Ishikawa (cell line): ENCODE data around the gene ZXDC.
A peak's percentile ranks its signal among the peaks of the same experiment; 100 is the strongest.

Experiments used
- CEBPB ChIP-seq: IDR thresholded peaks from 2 replicates; pipeline ENCODE4 v1.6.1; 2012
- CREB1 ChIP-seq: IDR thresholded peaks from 2 replicates; pipeline ENCODE4 v1.6.1; 2012; ENCODE audit warnings: low read depth
- EGR1 ChIP-seq: IDR thresholded peaks from 2 replicates; pipeline ENCODE4 v1.6.1; 2012
- EP300 ChIP-seq: IDR thresholded peaks from 2 replicates; pipeline ENCODE4 v1.6.1; 2012; ENCODE audit warnings: borderline replicate concordance
- FOXM1 ChIP-seq: IDR thresholded peaks from 2 replicates; pipeline ENCODE4 v1.6.1; 2012; ENCODE audit warnings: low read depth, borderline replicate concordance
- MAX ChIP-seq: IDR thresholded peaks from 2 replicates; pipeline ENCODE4 v1.6.1; 2012
- NFIC ChIP-seq: IDR thresholded peaks from 2 replicates; pipeline ENCODE4 v1.6.1; 2012
- RAD21 ChIP-seq: IDR thresholded peaks from 2 replicates; pipeline ENCODE4 v1.6.1; 2012; ENCODE audit warnings: low read depth
- REST ChIP-seq: IDR thresholded peaks from 2 replicates; pipeline ENCODE4 v1.6.1; 2012; ENCODE audit warnings: low read depth, mild to moderate bottlenecking
- TAF1 ChIP-seq: IDR thresholded peaks from 2 replicates; pipeline ENCODE4 v1.6.1; 2012; ENCODE audit warnings: low read depth, mild to moderate bottlenecking
- TCF12 ChIP-seq: IDR thresholded peaks from 2 replicates; pipeline ENCODE4 v1.6.1; 2012; ENCODE audit warnings: low read depth
- TEAD4 ChIP-seq: IDR thresholded peaks from 2 replicates; pipeline ENCODE4 v1.6.1; 2012
- USF1 ChIP-seq: IDR thresholded peaks from 2 replicates; pipeline ENCODE4 v1.6.1; 2012
- YY1 ChIP-seq: IDR thresholded peaks from 2 replicates; pipeline ENCODE4 v1.6.1; 2012; ENCODE audit warnings: low read depth
- ZBTB7A ChIP-seq: IDR thresholded peaks from 2 replicates; pipeline ENCODE4 v1.6.1; 2012; ENCODE audit warnings: low read depth

Gene ZXDC

GRCh38 chr3:126509597-126510307 is 34.1 kb upstream of the ZXDC start:
- TF ChIP-seq FOXM1, result no peak
- TF ChIP-seq EP300, result no peak
- TF ChIP-seq EGR1, result no peak
- TF ChIP-seq TCF12, result no peak

- TF ChIP-seq MAX (peak; percentile 40; the same call in 1 of the 2 replicates), TEAD4 (peak; percentile 79), REST (no peak), YY1 (0 out of 2 replicates have a peak, but pooled peaks have one; percentile 36), ZBTB7A (no peak), FOXM1 (no peak)
Measured at GRCh38 chr3:126508564-126508964, 32.9 kb upstream of the ZXDC start.

GRCh38 chr3:126507886-126508285 is 32.2 kb upstream of the ZXDC start:
- TF ChIP-seq NFIC (no peak), EP300 (no peak), EGR1 (no peak), RAD21 (no peak), REST (no peak), USF1 (no peak), TCF12 (no peak), CREB1 (no peak), YY1 (no peak), TAF1 (no peak), ZBTB7A (no peak), TEAD4 (no peak), MAX (no peak), FOXM1 (no peak), CEBPB (no peak)

- TF ChIP-seq YY1, result no peak
- no peak for TF ChIP-seq ZBTB7A
- no peak for TF ChIP-seq CREB1
- no peak for TF ChIP-seq RAD21
- no peak for TF ChIP-seq USF1
- TF ChIP-seq TCF12, result no peak
Measured at GRCh38 chr3:126503701-126504100, 28.0 kb upstream of the ZXDC start.

- TF ChIP-seq RAD21, result no peak
- no peak for TF ChIP-seq ZBTB7A
- no peak for TF ChIP-seq TEAD4
Measured at GRCh38 chr3:126502656-126503055, 27.0 kb upstream of the ZXDC start.

- TF ChIP-seq FOXM1 (no peak), TEAD4 (no peak), NFIC (no peak), CEBPB (no peak), EP300 (no peak), CREB1 (no peak), RAD21 (no peak), EGR1 (no peak), REST (no peak), YY1 (no peak), MAX (no peak), TCF12 (no peak)
Measured at GRCh38 chr3:126501736-126502135, 26.0 kb upstream of the ZXDC start.
